GM12878 (cell line): ENCODE results near the gene CAST. TPM values are rescaled to one million over a fixed set of nuclear protein-coding genes. Genes with fewer than 3 reads are reported as not detected.

Experiments used
- ATAC-seq: fragments of 200-7000 bp; cut with Tn5 transposase; 3 replicates; pipeline ENCODE4 v1.9.1; 2020; ENCODE audit warnings: mild to moderate bottlenecking, moderate library complexity
- BruUV-seq: library from RNA; stranded (reverse); fragments of 400-500 nt; replicated peaks from 2 replicates; lab custom pipeline; 2021; lab: Mats Ljungman, UMichigan
- CTCF ChIA-PET: fragments of 300-600 bp; sonication (Branson Sonifier 250); formaldehyde crosslinking; extraction: SDS; loops from one replicate; lab custom pipeline; 2021; ENCODE audit warnings: inconsistent platforms; lab: Yijun Ruan, JAX
- POLR2A ChIA-PET: fragments of 350-600 bp; formaldehyde crosslinking; extraction: SDS; loops from one replicate; lab custom pipeline; 2021; ENCODE audit warnings: inconsistent platforms; lab: Charles Lee
- RAD21 ChIA-PET: fragments of 300-600 bp; sonication (Branson Sonifier 250); formaldehyde crosslinking; loops from one replicate; lab custom pipeline; 2023; ENCODE audit warnings: antibody characterized with exemption; ENCODE audit not compliant: unreplicated experiment; lab: Charles Lee
- SMC1A ChIA-PET: fragments of 300-600 bp; sonication (Branson Sonifier 250); formaldehyde crosslinking; loops from one replicate; lab custom pipeline; 2023; ENCODE audit not compliant: unreplicated experiment, uncharacterized antibody; lab: Charles Lee
- DNase-seq: peaks from one replicate; pipeline ENCODE4 v3.0.0-alpha.2; 2011; ENCODE audit warnings: low read depth, low spot score
- FAIRE-seq: peaks from 3 replicates; lab custom pipeline; 2011; peaks lifted over from hg19 to GRCh38; lab: Jason Lieb, UNC
- H2AFZ ChIP-seq: 2 replicates; pipeline ENCODE4 v1.6.0; 2011; ENCODE audit warnings: low read depth, low read length, control low read depth; ENCODE audit not compliant: control insufficient read depth
- H3K27ac ChIP-seq: 2 replicates; pipeline ENCODE4 v1.5.1; 2011; ENCODE audit warnings: control low read depth; ENCODE audit not compliant: control insufficient read depth, insufficient read depth
- H3K27me3 ChIP-seq, 2 experiments: replicated peaks in 1 of 2; 2 replicates each; pipeline versions ENCODE4 v1.6.0 to v1.6.1; 2011; ENCODE audit warnings: low read length in 1 of 2; ENCODE audit not compliant: control insufficient read depth in 2 of 2, insufficient read depth in 2 of 2
- H3K36me3 ChIP-seq, 2 experiments: 2 replicates each; pipeline ENCODE4 v1.5.1; 2011; ENCODE audit warnings: low read length in 1 of 2; ENCODE audit not compliant: control insufficient read depth in 2 of 2, insufficient read depth in 2 of 2
- H3K4me1 ChIP-seq: 2 replicates; pipeline ENCODE4 v1.6.1; 2011; ENCODE audit warnings: mild to moderate bottlenecking, low read length, moderate library complexity, mixed read lengths; ENCODE audit not compliant: control insufficient read depth, insufficient read depth
- H3K4me2 ChIP-seq: 2 replicates; pipeline ENCODE4 v1.6.0; 2011; ENCODE audit warnings: control low read depth; ENCODE audit not compliant: control insufficient read depth, insufficient read depth
- H3K4me3 ChIP-seq: fragments of 200-600 bp; sonication (generic); 2 replicates; pipeline ENCODE4 v1.5.1; 2016
- H3K79me2 ChIP-seq: 2 replicates; pipeline ENCODE4 v1.6.0; 2011; ENCODE audit warnings: low read length; ENCODE audit not compliant: control insufficient read depth, insufficient read depth
- H3K9ac ChIP-seq: 2 replicates; pipeline ENCODE4 v1.8.0; 2011; ENCODE audit warnings: low read length, control low read depth, mixed read lengths; ENCODE audit not compliant: control insufficient read depth, insufficient read depth
- H3K9me3 ChIP-seq: replicated peaks from 3 replicates; pipeline ENCODE4 v1.5.1; 2011; ENCODE audit warnings: mild to moderate bottlenecking, low read length; ENCODE audit not compliant: control insufficient read depth, insufficient read depth
- H4K20me1 ChIP-seq: 2 replicates; pipeline ENCODE4 v1.6.0; 2011; ENCODE audit not compliant: control insufficient read depth, insufficient read depth
- BCL11A ChIP-seq: IDR thresholded peaks from 2 replicates; pipeline ENCODE4 v1.6.1; 2011; ENCODE audit warnings: low read depth, low read length
- BCL3 ChIP-seq: IDR thresholded peaks from 2 replicates; pipeline ENCODE4 v1.6.1; 2011; ENCODE audit warnings: borderline replicate concordance, low read depth, mild to moderate bottlenecking, moderate library complexity, low read length; ENCODE audit not compliant: insufficient read depth, poor library complexity, severe bottlenecking
- CREB1 ChIP-seq: IDR thresholded peaks from 2 replicates; pipeline ENCODE4 v1.6.1; 2012; ENCODE audit warnings: low read depth, mild to moderate bottlenecking, inconsistent platforms
- IRF3 ChIP-seq: fragments of 450-650 bp; IDR thresholded peaks from 2 replicates; pipeline ENCODE4 v1.6.1; 2014; ENCODE audit warnings: mild to moderate bottlenecking
- MTA2 ChIP-seq: fragments of 450-650 bp; IDR thresholded peaks from 2 replicates; pipeline ENCODE4 v1.6.1; 2016; ENCODE audit warnings: low read depth, mild to moderate bottlenecking, moderate library complexity
- NFXL1 ChIP-seq: fragments of 450-650 bp; IDR thresholded peaks from 2 replicates; pipeline ENCODE4 v1.6.1; 2017; ENCODE audit warnings: antibody characterized with exemption, mild to moderate bottlenecking, borderline replicate concordance
- POLR2A ChIP-seq: IDR thresholded peaks from 2 replicates; pipeline ENCODE4 v1.6.1; 2011; ENCODE audit warnings: low read depth, mild to moderate bottlenecking, low read length
- POU2F2 ChIP-seq: IDR thresholded peaks from 3 replicates; pipeline ENCODE4 v1.6.1; 2011; ENCODE audit warnings: low read depth, mild to moderate bottlenecking, low read length, borderline replicate concordance
- RELA ChIP-seq: fragments of 450-650 bp; IDR thresholded peaks from 2 replicates; pipeline ENCODE4 v1.8.0; 2014; ENCODE audit warnings: borderline replicate concordance; ENCODE audit not compliant: partially characterized antibody
- SKIL ChIP-seq: fragments of 450-650 bp; IDR thresholded peaks from 2 replicates; pipeline ENCODE4 v1.6.1; 2017; ENCODE audit warnings: mild to moderate bottlenecking, low read depth, inconsistent platforms; ENCODE audit not compliant: poor library complexity, severe bottlenecking
- TBL1XR1 ChIP-seq: IDR thresholded peaks from 2 replicates; pipeline ENCODE4 v1.6.1; 2012; ENCODE audit warnings: low read depth, low read length, improper control_type of control experiment
- ZBTB40 ChIP-seq: fragments of 450-650 bp; IDR thresholded peaks from 2 replicates; pipeline ENCODE4 v1.6.1; 2016; ENCODE audit warnings: mild to moderate bottlenecking, moderate library complexity, borderline replicate concordance
- ZNF622 ChIP-seq: fragments of 450-650 bp; IDR thresholded peaks from 2 replicates; pipeline ENCODE4 v1.6.1; 2017; ENCODE audit warnings: mild to moderate bottlenecking, inconsistent platforms
- WGBS: methylation state at CpG from one replicate; pipeline ENCODE4 v1.1.6; 2016; ENCODE audit warnings: low lambda C conversion rate; ENCODE audit not compliant: insufficient replicate concordance, insufficient coverage; ENCODE audit errors: missing lambda C conversion rate; 5-methylcytosine and 5-hydroxymethylcytosine counted together
- in situ Hi-C: fragments of 300-500 bp; cut with MboI; formaldehyde crosslinking; loops from 9 replicates; pipeline ENCODE4 v1.14.3; 2018; ENCODE audit warnings: mixed read lengths
- intact Hi-C: fragments of 100-400 bp; cut with micrococcal nuclease; formaldehyde crosslinking; loops from one replicate; pipeline ENCODE4 v1.14.2; 2022; ENCODE audit not compliant: unreplicated experiment
- polyA plus RNA-seq, 11 experiments: library from polyadenylated mRNA; depleted of rRNA in 4 of 11; unstranded in 6 of 11; stranded (reverse) in 5 of 11; fragments of >200 nt; fragmentation: Nextera tagmentation in 4 of 11; fragmentation: Illumina TruSeq in 1 of 11; extraction: Ambion mirVana in 4 of 11; extraction: Trizol in 1 of 11; gene quantifications; 1 replicate in 1 of 11; 2 replicates in 10 of 11; pipeline versions ENCODE4 v1.2.1 to v1.2.3, GENCODE V29; 2011 to 2016; ENCODE audit warnings: inconsistent platforms in 2 of 11, missing spikeins in 2 of 11, low read depth in 1 of 11
- total RNA-seq, 4 experiments: library from RNA; depleted of rRNA in 3 of 4; stranded (reverse); fragments of >200 nt in 3 of 4; fragmentation: Illumina TruSeq in 1 of 4; extraction: Trizol in 1 of 4; gene quantifications; 2 replicates each; pipeline versions ENCODE4 v1.2.1 to v1.2.3, GENCODE V29; 2013 to 2021

CAST gene
- total and polyA plus RNA-seq, 10 of the 15 experiments (the other 5 are each of a cell fraction or from before 2014, with no cell fraction given): 31.7 to 140 (median 68.5) TPM

- TF ChIP-seq ZBTB40: no peak
- no peak for TF ChIP-seq MTA2
- no peak for TF ChIP-seq CREB1
Measured at GRCh38 chr5:96742538-96742937, 80.4 kb downstream of the CAST start (continued).

GRCh38 chr5:96743065-96743768 is 81.0 kb downstream of the CAST start:
- ChIA-PET CTCF (interaction anchor here (1.2 to 2.9 kb wide), 5 partner anchors 9 to 419 kb away, joined by 3 to 12 read pairs (median 9); no protein-coding TSS in a partner anchor), POLR2A (interaction anchor here (1.4 kb wide), 1 partner anchor 10 kb away, joined by 3 read pairs; no protein-coding TSS in a partner anchor), RAD21 (interaction anchor here (3.4 kb wide), 1 partner anchor 9 kb away, joined by 14 read pairs; no protein-coding TSS in a partner anchor), SMC1A (interaction anchor here (0.9 to 1.5 kb wide), 4 partner anchors 9 to 129 kb away, joined by 3 to 5 read pairs (median 4); no protein-coding TSS in a partner anchor)
- H4K20me1 ChIP-seq: no peaks in the 10 kb centered on the region
- H3K79me2 ChIP-seq: no peaks in the 10 kb centered on the region
- ATAC-seq: no peak
- no peaks in the 10 kb centered on the region for H3K4me1 ChIP-seq
- H2AFZ ChIP-seq: no peak overlapping the region
- H3K9me3 ChIP-seq: no peaks in the 10 kb centered on the region
- intact Hi-C loops: no loop called here
- DNase-seq: no peak
- no TSS peak for BruUV-seq
- H3K4me2 ChIP-seq: no peak overlapping the region
- in situ Hi-C loops: no loop called here
- FAIRE-seq: no peak
- H3K27me3 ChIP-seq: no peaks in the 10 kb centered on the region
- H3K4me3 ChIP-seq: no peak overlapping the region
- WGBS: 72% methylated on average over 11 of the region's 11 CpGs
- peaks cover 11 to 15% of the 10 kb centered on the region in 2 experiments for H3K36me3 ChIP-seq
- H3K27ac ChIP-seq: no peak overlapping the region
- H3K9ac ChIP-seq: no peak overlapping the region
- no peak for TF ChIP-seq BCL11A
- no peak for TF ChIP-seq ZNF622
- TF ChIP-seq POLR2A: no peak
- TF ChIP-seq SKIL: no peak
- TF ChIP-seq POU2F2: no peak
- TF ChIP-seq IRF3: no peak
- no peak for TF ChIP-seq TBL1XR1
- TF ChIP-seq RELA: no peak
- no peak for TF ChIP-seq NFXL1
- TF ChIP-seq BCL3: no peak
